HCEC 1CT (cell line): ENCODE results near the gene ZNF564.
A peak's percentile ranks its signal among the peaks of the same experiment; 100 is the strongest.
"Not testable (repeated sequence)": the region's sequence is repeated elsewhere in the genome, so short reads cannot be mapped to it uniquely, and the experiment has no call there.

Experiments
- DNase-seq: peaks from one replicate; pipeline ENCODE4 v3.0.0-alpha.2; 2017

ZNF564 gene

GRCh38 chr19:12496480-12496879 lies 54.8 kb downstream of the ZNF564 start:
- no peak for DNase-seq

- DNase-seq = peak; percentile 43
Measured at GRCh38 chr19:12495002-12495802, 56.1 kb downstream of the ZNF564 start.

- DNase-seq = no peak
Measured at GRCh38 chr19:12494260-12494860, 56.9 kb downstream of the ZNF564 start.

- not testable (repeated sequence) for DNase-seq
Measured at GRCh38 chr19:12486265-12486783, 65.0 kb downstream of the ZNF564 start.

- no peak for DNase-seq
Measured at GRCh38 chr19:12485571-12485970, 65.7 kb downstream of the ZNF564 start.

- DNase-seq = no peak
Measured at GRCh38 chr19:12485052-12485416, 66.2 kb downstream of the ZNF564 start.

GRCh38 chr19:12484371-12485051 lies 66.8 kb downstream of the ZNF564 start, which contains the start of gene ZNF709:
TSS of gene ZNF709 (minus strand) at chr19:12484816. CDS start at chr19:12484657, 159 bp downstream.
- DNase-seq = peak; percentile 32

- DNase-seq = no peak
Measured at GRCh38 chr19:12484011-12484370, 67.3 kb downstream of the ZNF564 start.

- DNase-seq = no peak
Measured at GRCh38 chr19:12482509-12482886, 68.8 kb downstream of the ZNF564 start.

GRCh38 chr19:12481781-12482508 lies 69.3 kb downstream of the ZNF564 start:
- no peak for DNase-seq

GRCh38 chr19:12478234-12478941 lies 72.9 kb downstream of the ZNF564 start:
- no peak for DNase-seq
